ENCODE measurements around the gene ELFN2.

The ELFN2 gene

GRCh38 chr22:37318364-37319109 is 108.7 kb downstream of the ELFN2 start:
- no peak for DNase-seq (ENCODE audit: low read depth in 2 of 3, low spot score in 1 of 3)
